WTC11 (cell line): ENCODE data around the gene MCF2L2. TPM values are rescaled to one million over a fixed set of nuclear protein-coding genes. Genes with fewer than 3 reads are reported as not detected.

ENCODE experiments used
- ATAC-seq: fragments of 200-7000 bp; cut with Tn5 transposase; 2 replicates; pipeline ENCODE4 v1.10.0; 2021; ENCODE audit warnings: mild to moderate bottlenecking, moderate library complexity
- CTCF ChIA-PET: fragments of 300-600 bp; sonication (Branson Sonifier 250); formaldehyde crosslinking; loops from one replicate; lab custom pipeline; 2021; ENCODE audit warnings: antibody characterized with exemption; lab: Charles Lee
- POLR2A ChIA-PET: fragments of 350-600 bp; sonication (Branson Sonifier 250); formaldehyde crosslinking; loops from one replicate; lab custom pipeline; 2021; ENCODE audit warnings: antibody characterized with exemption; lab: Charles Lee
- DNase-seq: peaks from one replicate; pipeline ENCODE4 v3.0.0; 2021; ENCODE audit warnings: low spot score
- H3K27ac Mint-ChIP-seq: 2 replicates; pipeline ENCODE4 v1.8.0; 2021; ENCODE audit warnings: mixed read lengths
- H3K27me3 Mint-ChIP-seq: 2 replicates; pipeline ENCODE4 v1.8.0; 2021; ENCODE audit warnings: low read depth, mild to moderate bottlenecking, moderate library complexity, mixed read lengths
- H3K36me3 Mint-ChIP-seq: 2 replicates; pipeline ENCODE4 v1.8.0; 2021; ENCODE audit warnings: mixed read lengths
- H3K4me1 Mint-ChIP-seq: 2 replicates; pipeline ENCODE4 v1.8.0; 2022; ENCODE audit warnings: mixed read lengths
- H3K4me3 Mint-ChIP-seq: 2 replicates; pipeline ENCODE4 v1.8.0; 2021; ENCODE audit warnings: mild to moderate bottlenecking, moderate library complexity, mixed read lengths
- H3K9me3 Mint-ChIP-seq: 2 replicates; pipeline ENCODE4 v1.8.0; 2021; ENCODE audit warnings: mixed read lengths
- AR ChIP-seq: fragments of 250-450 bp; sonication (Bioruptor Pico); IDR thresholded peaks from 2 replicates; pipeline ENCODE4 v1.9.0; 2021; ENCODE audit warnings: mild to moderate bottlenecking
- ARID4B ChIP-seq: sonication (generic); formaldehyde crosslinking; IDR thresholded peaks from 2 replicates; pipeline ENCODE4 v1.8.0; 2023; ENCODE audit warnings: missing genetic modification reagents, mild to moderate bottlenecking, borderline replicate concordance
- ATF1 ChIP-seq: sonication (generic); formaldehyde crosslinking; IDR thresholded peaks from 2 replicates; pipeline ENCODE4 v1.8.1; 2023; ENCODE audit warnings: mild to moderate bottlenecking, moderate library complexity, missing genetic modification reagents
- CBFB ChIP-seq: sonication (generic); formaldehyde crosslinking; IDR thresholded peaks from 2 replicates; pipeline ENCODE4 v1.8.1; 2022; ENCODE audit warnings: mild to moderate bottlenecking, low read depth, missing genetic modification reagents
- CREB1 ChIP-seq: sonication (generic); formaldehyde crosslinking; IDR thresholded peaks from 2 replicates; pipeline ENCODE4 v1.8.0; 2023; ENCODE audit warnings: mild to moderate bottlenecking, missing genetic modification reagents
- JAZF1 ChIP-seq: fragments of 250-450 bp; sonication (Bioruptor Pico); IDR thresholded peaks from 2 replicates; pipeline ENCODE4 v1.9.0; 2021; ENCODE audit warnings: moderate library complexity, mild to moderate bottlenecking, inconsistent platforms
- MLX ChIP-seq: sonication (generic); formaldehyde crosslinking; IDR thresholded peaks from 2 replicates; pipeline ENCODE4 v1.8.1; 2023; ENCODE audit warnings: mild to moderate bottlenecking, missing genetic modification reagents, moderate library complexity
- MYBL2 ChIP-seq: sonication (generic); formaldehyde crosslinking; IDR thresholded peaks from 2 replicates; pipeline ENCODE4 v1.8.1; 2023; ENCODE audit warnings: mild to moderate bottlenecking, moderate library complexity, missing genetic modification reagents
- SOX15 ChIP-seq: fragments of 250-450 bp; sonication (Bioruptor Pico); IDR thresholded peaks from 2 replicates; pipeline ENCODE4 v1.9.0; 2021; ENCODE audit warnings: mild to moderate bottlenecking
- SP1 ChIP-seq: sonication (generic); formaldehyde crosslinking; conservative IDR thresholded peaks from 2 replicates; pipeline ENCODE4 v1.8.1; 2022; ENCODE audit warnings: missing genetic modification reagents
- TEAD4 ChIP-seq: sonication (generic); formaldehyde crosslinking; IDR thresholded peaks from 2 replicates; pipeline ENCODE4 v1.8.0; 2022; ENCODE audit warnings: mild to moderate bottlenecking, missing genetic modification reagents
- ZBTB21 ChIP-seq: sonication (generic); formaldehyde crosslinking; IDR thresholded peaks from 2 replicates; pipeline ENCODE4 v1.8.1; 2023; ENCODE audit warnings: mild to moderate bottlenecking, missing genetic modification reagents, borderline replicate concordance
- ZNF416 ChIP-seq: fragments of 250-450 bp; sonication (Bioruptor Pico); IDR thresholded peaks from 2 replicates; pipeline ENCODE4 v1.9.0; 2021; ENCODE audit warnings: mild to moderate bottlenecking, inconsistent platforms
- ZNF425 ChIP-seq: fragments of 250-450 bp; sonication (Bioruptor Pico); conservative IDR thresholded peaks from 2 replicates; pipeline ENCODE4 v1.9.0; 2021; ENCODE audit warnings: mild to moderate bottlenecking
- total RNA-seq: library from RNA; stranded (reverse); gene quantifications from 3 replicates; pipeline ENCODE4 v1.2.3, GENCODE V29; 2021
- TF ChIP-seq, protein P1 (sequence below): sonication (generic); formaldehyde crosslinking; IDR thresholded peaks from 2 replicates; pipeline ENCODE4 v1.8.0; 2022; ENCODE audit warnings: mild to moderate bottlenecking, missing genetic modification reagents

MCF2L2 gene
- total RNA-seq, 1 experiment from 2014 or later, result 7.5 TPM

DNA sequence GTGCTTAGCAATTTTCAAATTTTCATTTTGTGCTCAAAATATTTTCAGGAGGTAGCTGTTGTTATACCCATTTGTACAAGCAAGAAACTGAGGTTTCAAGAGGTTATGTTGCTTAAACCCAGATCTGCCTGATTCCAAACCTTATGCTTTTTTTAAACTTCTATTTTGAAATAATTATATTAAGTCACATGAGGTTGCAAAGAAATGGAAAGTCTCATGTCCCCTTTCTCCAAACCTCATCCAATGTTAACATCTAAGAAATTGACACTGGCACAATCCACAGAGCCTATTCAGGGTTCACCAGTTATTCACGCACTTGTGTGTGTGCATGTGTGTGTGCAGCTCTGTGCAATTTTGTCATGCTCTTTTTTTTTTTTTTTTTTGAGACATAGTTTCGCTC is 140.3 kb downstream of the MCF2L2 start (continued):
- TF ChIP-seq ZNF425 (CRISPR knock-in tag) (no peak), SOX15 (CRISPR knock-in tag) (no peak), SP1 (CRISPR knock-in tag) (no peak), ZNF416 (CRISPR knock-in tag) (no peak), ARID4B (CRISPR knock-in tag) (no peak), CBFB (no peak), ATF1 (CRISPR knock-in tag) (no peak), JAZF1 (CRISPR knock-in tag) (no peak), AR (CRISPR knock-in tag) (no peak), MYBL2 (no peak)

DNA sequence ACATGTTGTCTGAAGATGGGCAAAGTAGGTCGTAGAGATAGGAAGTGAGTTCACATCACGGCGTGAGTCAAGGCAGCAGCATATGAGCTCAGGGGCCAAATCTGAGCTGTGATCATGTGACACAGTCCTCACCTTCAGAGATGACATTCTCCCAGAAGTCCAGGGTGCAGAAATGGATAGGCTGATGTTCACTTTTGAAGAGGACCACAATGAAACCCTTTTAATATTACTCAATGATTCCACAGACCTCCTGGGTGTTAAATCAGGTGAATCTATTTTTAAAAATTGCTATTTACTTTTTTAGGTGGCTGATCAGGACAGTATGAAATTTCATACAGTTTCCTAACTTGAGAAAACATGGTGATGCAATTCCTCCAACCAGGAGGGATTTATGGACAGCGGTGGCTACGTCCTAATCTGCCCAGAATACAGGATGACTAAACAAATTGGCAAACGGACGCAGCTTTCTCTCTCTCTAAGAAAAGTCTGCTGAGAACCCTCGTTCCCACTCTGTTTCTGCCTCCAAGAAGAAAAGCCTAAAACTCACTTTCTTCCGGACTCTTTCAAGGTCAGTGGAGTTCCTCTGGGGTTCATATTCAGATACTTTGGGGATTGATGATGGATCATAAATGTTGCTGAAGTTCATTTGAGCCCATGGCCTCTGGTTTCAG is 141.0 kb downstream of the MCF2L2 start:
- no peak overlapping the region for H3K4me3 Mint-ChIP-seq
- H3K27ac Mint-ChIP-seq, result no peak overlapping the region
- CTCF ChIA-PET, result interaction anchor here (0.6 kb wide), 1 partner anchor 11 kb away, joined by 4 read pairs; no protein-coding TSS in a partner anchor

More for the DNA sequence above, 141.0 kb downstream of the MCF2L2 start:
- ATAC-seq, result no peak
- Mint-ChIP-seq H3K36me3 (peaks cover 12% of the 10 kb centered on the region; the same call in 1 of the 2 replicates), H3K4me1 (no peaks in the 10 kb centered on the region), H3K27me3 (no peaks in the 10 kb centered on the region), H3K9me3 (peaks cover 3% of the 10 kb centered on the region; the same call in 1 of the 2 replicates)
- DNase-seq, result no peak
- POLR2A ChIA-PET, result no interaction called here
- TF ChIP-seq, protein P1, sequence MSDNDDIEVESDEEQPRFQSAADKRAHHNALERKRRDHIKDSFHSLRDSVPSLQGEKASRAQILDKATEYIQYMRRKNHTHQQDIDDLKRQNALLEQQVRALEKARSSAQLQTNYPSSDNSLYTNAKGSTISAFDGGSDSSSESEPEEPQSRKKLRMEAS, result no peak
- TF ChIP-seq ZBTB21 (CRISPR knock-in tag) (no peak), MLX (CRISPR knock-in tag) (no peak), TEAD4 (CRISPR knock-in tag) (no peak), CREB1 (CRISPR knock-in tag) (no peak), JAZF1 (CRISPR knock-in tag) (no peak)
- TF ChIP-seq, all 79 proteins: peak for 0
